ENCODE measurements around the gene MTHFSD. TPM values are rescaled to one million over a fixed set of nuclear protein-coding genes. Genes with fewer than 3 reads are reported as not detected.

Gene MTHFSD
- total RNA-seq, 1 donor from 2014 or later, result 14.1 TPM

DNA sequence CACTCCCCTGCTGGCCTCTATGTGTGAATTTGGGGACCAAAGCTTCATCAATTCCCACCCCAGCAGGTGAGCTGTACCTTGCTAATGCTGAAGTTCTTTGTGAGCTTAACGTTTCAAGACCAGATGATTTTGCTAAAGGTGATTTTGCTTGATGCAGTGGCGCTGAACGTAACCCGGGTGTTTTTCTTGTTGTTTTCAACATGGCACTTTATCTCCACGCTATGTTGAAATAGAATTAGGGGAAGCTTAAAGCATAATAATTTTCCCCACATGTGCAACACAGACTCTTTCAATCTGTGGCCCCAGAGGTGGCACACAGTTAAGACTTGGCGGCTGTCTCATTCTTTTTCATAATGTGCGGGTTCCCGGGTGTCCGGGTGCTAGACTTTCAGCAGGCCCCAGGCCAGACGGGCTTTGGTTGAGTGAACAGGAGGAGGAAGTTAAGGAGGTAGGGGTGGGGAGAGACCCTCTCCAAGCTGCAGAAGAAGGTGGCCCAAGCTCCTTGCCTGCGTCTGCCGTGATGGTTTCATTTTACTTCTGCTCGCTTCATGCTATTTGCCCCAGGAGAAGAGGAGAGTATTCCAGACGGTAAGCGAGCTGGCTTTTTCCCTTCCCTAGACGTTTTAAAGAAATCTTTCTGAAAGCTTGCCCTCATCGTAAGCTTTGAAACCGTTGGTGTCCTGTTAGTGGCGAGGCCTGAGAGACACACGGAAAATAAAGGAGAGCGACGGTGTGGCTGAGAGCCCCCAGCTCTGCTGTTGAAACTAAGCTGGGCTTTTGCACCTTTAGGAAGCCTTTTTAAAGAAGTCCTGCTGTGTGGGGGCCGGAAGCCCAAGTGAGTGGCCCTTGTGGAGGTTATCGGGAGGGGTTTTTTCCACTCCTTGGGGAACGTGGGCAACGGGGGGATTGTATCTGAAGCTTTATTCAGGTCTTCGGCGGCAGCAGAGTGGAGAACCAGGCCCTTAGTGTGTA, 15.8 kb upstream of the MTHFSD start:
- no peak for DNase-seq (ENCODE audit: extremely low spot score, unreplicated experiment)
- Mint-ChIP-seq H3K9me3 (ENCODE audit: unreplicated experiment) (no peaks in the 10 kb centered on the region), H3K27ac (ENCODE audit: unreplicated experiment) (peak overlapping the region; percentile 100), H3K27me3 (ENCODE audit: unreplicated experiment) (no peaks in the 10 kb centered on the region), H3K4me1 (ENCODE audit: unreplicated experiment) (peaks cover 50% of the 10 kb centered on the region), H3K4me3 (ENCODE audit: unreplicated experiment) (peak overlapping the region; percentile 93), H3K36me3 (ENCODE audit: unreplicated experiment) (peaks cover 50% of the 10 kb centered on the region)
- TF ChIP-seq, protein P1, sequence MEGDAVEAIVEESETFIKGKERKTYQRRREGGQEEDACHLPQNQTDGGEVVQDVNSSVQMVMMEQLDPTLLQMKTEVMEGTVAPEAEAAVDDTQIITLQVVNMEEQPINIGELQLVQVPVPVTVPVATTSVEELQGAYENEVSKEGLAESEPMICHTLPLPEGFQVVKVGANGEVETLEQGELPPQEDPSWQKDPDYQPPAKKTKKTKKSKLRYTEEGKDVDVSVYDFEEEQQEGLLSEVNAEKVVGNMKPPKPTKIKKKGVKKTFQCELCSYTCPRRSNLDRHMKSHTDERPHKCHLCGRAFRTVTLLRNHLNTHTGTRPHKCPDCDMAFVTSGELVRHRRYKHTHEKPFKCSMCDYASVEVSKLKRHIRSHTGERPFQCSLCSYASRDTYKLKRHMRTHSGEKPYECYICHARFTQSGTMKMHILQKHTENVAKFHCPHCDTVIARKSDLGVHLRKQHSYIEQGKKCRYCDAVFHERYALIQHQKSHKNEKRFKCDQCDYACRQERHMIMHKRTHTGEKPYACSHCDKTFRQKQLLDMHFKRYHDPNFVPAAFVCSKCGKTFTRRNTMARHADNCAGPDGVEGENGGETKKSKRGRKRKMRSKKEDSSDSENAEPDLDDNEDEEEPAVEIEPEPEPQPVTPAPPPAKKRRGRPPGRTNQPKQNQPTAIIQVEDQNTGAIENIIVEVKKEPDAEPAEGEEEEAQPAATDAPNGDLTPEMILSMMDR (IDR thresholded peaks at IDR 0.05), result no peak

DNA sequence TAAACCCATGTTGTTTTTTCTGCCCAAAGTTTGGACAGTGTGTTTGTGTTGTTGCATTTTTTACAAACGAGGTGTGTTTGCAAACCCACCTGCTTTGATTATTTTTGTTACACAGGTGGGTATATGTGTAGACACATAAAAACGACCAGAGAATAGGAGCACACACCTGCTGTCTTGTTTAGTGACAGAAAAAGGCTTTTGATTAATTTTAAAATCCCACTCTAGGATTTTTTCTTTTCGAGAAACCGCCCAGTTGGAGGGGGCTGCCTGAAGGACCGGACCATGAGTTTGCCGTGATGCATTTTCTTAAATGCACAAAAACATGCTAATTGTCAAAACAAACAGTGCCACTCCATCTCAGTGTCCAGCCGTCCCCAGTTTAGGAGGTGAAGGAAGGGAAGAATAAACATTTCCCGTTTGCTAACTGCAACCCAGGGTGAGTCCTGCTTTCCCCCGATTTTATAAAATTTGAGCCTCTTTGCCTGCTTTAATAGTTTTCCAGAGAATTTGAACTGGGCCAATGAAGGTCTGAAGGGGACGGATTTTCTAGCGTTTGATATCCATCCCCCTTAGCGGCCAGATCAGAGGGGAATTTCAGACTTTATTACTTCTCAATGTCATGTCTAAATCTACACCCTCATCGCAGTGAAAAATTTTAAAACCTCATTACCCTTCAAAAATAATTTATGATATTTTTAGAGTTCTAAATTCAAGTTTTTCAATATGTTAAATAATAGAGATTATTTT, 14.8 kb upstream of the MTHFSD start:
- peak overlapping the region; percentile 93 for H3K4me3 Mint-ChIP-seq (ENCODE audit: unreplicated experiment)
- H3K27ac Mint-ChIP-seq (ENCODE audit: unreplicated experiment), result peak overlapping the region; percentile 100
- H3K4me1 Mint-ChIP-seq (ENCODE audit: unreplicated experiment), result peaks cover 50% of the 10 kb centered on the region
- peaks cover 48% of the 10 kb centered on the region for H3K36me3 Mint-ChIP-seq (ENCODE audit: unreplicated experiment)
- TF ChIP-seq, protein P1 (IDR thresholded peaks at IDR 0.05), result no peak
- no peaks in the 10 kb centered on the region for H3K9me3 Mint-ChIP-seq (ENCODE audit: unreplicated experiment)
- H3K27me3 Mint-ChIP-seq (ENCODE audit: unreplicated experiment), result no peaks in the 10 kb centered on the region
- DNase-seq (ENCODE audit: extremely low spot score, unreplicated experiment), result no peak

DNA sequence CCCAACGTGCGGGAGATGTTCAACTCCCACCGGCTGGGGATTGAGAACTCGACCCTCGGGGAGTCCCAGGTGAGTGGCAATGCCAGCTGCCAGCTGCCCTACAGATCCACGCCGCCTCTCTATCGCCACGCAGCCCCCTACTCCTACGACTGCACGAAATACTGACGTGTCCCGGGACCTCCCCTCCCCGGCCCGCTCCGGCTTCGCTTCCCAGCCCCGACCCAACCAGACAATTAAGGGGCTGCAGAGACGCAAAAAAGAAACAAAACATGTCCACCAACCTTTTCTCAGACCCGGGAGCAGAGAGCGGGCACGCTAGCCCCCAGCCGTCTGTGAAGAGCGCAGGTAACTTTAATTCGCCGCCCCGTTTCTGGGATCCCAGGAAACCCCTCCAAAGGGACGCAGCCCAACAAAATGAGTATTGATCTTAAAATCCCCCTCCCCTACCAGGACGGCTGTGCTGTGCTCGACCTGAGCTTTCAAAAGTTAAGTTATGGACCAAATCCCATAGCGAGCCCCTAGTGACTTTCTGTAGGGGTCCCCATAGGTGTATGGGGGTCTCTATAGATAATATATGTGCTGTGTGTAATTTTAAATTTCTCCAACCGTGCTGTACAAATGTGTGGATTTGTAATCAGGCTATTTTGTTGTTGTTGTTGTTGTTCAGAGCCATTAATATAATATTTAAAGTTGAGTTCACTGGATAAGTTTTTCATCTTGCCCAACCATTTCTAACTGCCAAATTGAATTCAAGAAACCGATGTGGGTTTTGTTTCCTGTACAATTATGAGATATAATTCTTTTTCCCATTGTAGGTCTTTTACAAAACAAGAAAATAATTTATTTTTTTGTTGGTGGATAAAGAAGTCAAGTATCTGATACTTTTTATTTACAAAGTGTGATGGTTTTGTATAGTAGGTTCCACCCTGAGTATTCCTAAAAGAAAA, 13.9 kb upstream of the MTHFSD start:
- H3K4me3 Mint-ChIP-seq (ENCODE audit: unreplicated experiment), result peak overlapping the region; percentile 93
- H3K9me3 Mint-ChIP-seq (ENCODE audit: unreplicated experiment), result no peaks in the 10 kb centered on the region
- peaks cover 50% of the 10 kb centered on the region for H3K4me1 Mint-ChIP-seq (ENCODE audit: unreplicated experiment)
- peaks cover 44% of the 10 kb centered on the region for H3K36me3 Mint-ChIP-seq (ENCODE audit: unreplicated experiment)
- H3K27ac Mint-ChIP-seq (ENCODE audit: unreplicated experiment), result peak overlapping the region; percentile 100
- DNase-seq (ENCODE audit: extremely low spot score, unreplicated experiment), result no peak
- TF ChIP-seq, protein P1 (IDR thresholded peaks at IDR 0.05), result no peak
- H3K27me3 Mint-ChIP-seq (ENCODE audit: unreplicated experiment), result no peaks in the 10 kb centered on the region

DNA sequence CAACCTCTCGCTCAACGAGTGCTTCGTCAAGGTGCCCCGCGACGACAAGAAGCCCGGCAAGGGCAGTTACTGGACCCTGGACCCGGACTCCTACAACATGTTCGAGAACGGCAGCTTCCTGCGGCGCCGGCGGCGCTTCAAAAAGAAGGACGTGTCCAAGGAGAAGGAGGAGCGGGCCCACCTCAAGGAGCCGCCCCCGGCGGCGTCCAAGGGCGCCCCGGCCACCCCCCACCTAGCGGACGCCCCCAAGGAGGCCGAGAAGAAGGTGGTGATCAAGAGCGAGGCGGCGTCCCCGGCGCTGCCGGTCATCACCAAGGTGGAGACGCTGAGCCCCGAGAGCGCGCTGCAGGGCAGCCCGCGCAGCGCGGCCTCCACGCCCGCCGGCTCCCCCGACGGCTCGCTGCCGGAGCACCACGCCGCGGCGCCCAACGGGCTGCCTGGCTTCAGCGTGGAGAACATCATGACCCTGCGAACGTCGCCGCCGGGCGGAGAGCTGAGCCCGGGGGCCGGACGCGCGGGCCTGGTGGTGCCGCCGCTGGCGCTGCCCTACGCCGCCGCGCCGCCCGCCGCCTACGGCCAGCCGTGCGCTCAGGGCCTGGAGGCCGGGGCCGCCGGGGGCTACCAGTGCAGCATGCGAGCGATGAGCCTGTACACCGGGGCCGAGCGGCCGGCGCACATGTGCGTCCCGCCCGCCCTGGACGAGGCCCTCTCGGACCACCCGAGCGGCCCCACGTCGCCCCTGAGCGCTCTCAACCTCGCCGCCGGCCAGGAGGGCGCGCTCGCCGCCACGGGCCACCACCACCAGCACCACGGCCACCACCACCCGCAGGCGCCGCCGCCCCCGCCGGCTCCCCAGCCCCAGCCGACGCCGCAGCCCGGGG, 12.9 kb upstream of the MTHFSD start:
- TF ChIP-seq, protein P1 (IDR thresholded peaks at IDR 0.05), result no peak
- peaks cover 39% of the 10 kb centered on the region for H3K36me3 Mint-ChIP-seq (ENCODE audit: unreplicated experiment)
- peaks cover 50% of the 10 kb centered on the region for H3K4me1 Mint-ChIP-seq (ENCODE audit: unreplicated experiment)
- H3K27me3 Mint-ChIP-seq (ENCODE audit: unreplicated experiment), result no peaks in the 10 kb centered on the region
- no peaks in the 10 kb centered on the region for H3K9me3 Mint-ChIP-seq (ENCODE audit: unreplicated experiment)
- no peak for DNase-seq (ENCODE audit: extremely low spot score, unreplicated experiment)
- H3K4me3 Mint-ChIP-seq (ENCODE audit: unreplicated experiment), result peak overlapping the region; percentile 93
- H3K27ac Mint-ChIP-seq (ENCODE audit: unreplicated experiment), result peak overlapping the region; percentile 97
